Kidney (tissue), 14 donors: Measurements from ENCODE around the gene TLCD3A. TPM values are rescaled to one million over a fixed set of nuclear protein-coding genes. Genes with fewer than 3 reads are reported as not detected.

Source experiments
- DNase-seq, 5 donors: peaks; one replicate each; pipeline ENCODE4 v3.0.0-alpha.2; 2013 to 2020
- FAIRE-seq: peaks from 2 replicates; lab custom pipeline; 2012; peaks lifted over from hg19 to GRCh38; lab: Jason Lieb, UNC
- H3K27ac ChIP-seq, 2 donors: one replicate each; pipeline ENCODE4 v1.7.0; 2013; ENCODE audit warnings: low read depth in 2 of 2, low read length in 2 of 2, inconsistent platforms in 1 of 2
- H3K27me3 ChIP-seq: one replicate; pipeline ENCODE4 v1.7.1; 2013; ENCODE audit warnings: low read length, inconsistent platforms; ENCODE audit not compliant: control insufficient read depth, insufficient read depth
- H3K36me3 ChIP-seq, 3 donors: one replicate each; pipeline versions ENCODE4 v1.7.0 to v1.7.1; 2013; ENCODE audit warnings: low read length in 3 of 3, control low read depth in 1 of 3, inconsistent platforms in 1 of 3; ENCODE audit not compliant: insufficient read depth in 3 of 3, control insufficient read depth in 2 of 3
- H3K4me1 ChIP-seq, 3 donors: one replicate each; pipeline versions ENCODE4 v1.7.0 to v1.7.1; 2013; ENCODE audit warnings: low read length in 3 of 3, inconsistent platforms in 1 of 3, low read depth in 1 of 3; ENCODE audit not compliant: control insufficient read depth in 2 of 3, insufficient read depth in 2 of 3
- H3K4me3 ChIP-seq, 3 donors: one replicate each; pipeline versions ENCODE4 v1.7.0 to v1.8.1; 2013; ENCODE audit warnings: low read length in 3 of 3, control low read depth in 1 of 3, inconsistent platforms in 1 of 3
- H3K9ac ChIP-seq, 3 donors: one replicate each; pipeline versions ENCODE4 v1.7.0 to v1.7.1; 2013; ENCODE audit warnings: low read length in 3 of 3, control low read depth in 1 of 3, inconsistent platforms in 1 of 3
- H3K9me3 ChIP-seq, 3 donors: one replicate each; pipeline versions ENCODE4 v1.7.0 to v1.7.1; 2013; ENCODE audit warnings: low read length in 3 of 3, control low read depth in 1 of 3, inconsistent platforms in 1 of 3; ENCODE audit not compliant: control insufficient read depth in 2 of 3, insufficient read depth in 1 of 3
- CTCF ChIP-seq: IDR thresholded peaks from 3 replicates; pipeline ENCODE4 v1.5.1; 2012; ENCODE audit warnings: mild to moderate bottlenecking, moderate library complexity, borderline replicate concordance; ENCODE audit not compliant: insufficient read depth; ENCODE audit errors: extremely low read depth
- intact Hi-C: fragments of 100-400 bp; cut with DNase I; formaldehyde crosslinking; loops from one replicate; pipeline ENCODE4 v1.11.1; 2022
- polyA plus RNA-seq: library from polyadenylated mRNA; stranded (reverse); fragments of 350-450 nt; fragmentation: Illumina TruSeq; extraction: RNeasy Lipid Tissue Mini Kit (QIAGEN cat#74804); gene quantifications from one replicate; pipeline ENCODE4 v1.2.3, GENCODE V29; 2014; ENCODE audit warnings: low read depth, low replicate concordance; ENCODE audit not compliant: insufficient read depth
- total RNA-seq: library from RNA; stranded (reverse); fragmentation: NEBNext Ultra II Directional; extraction: Animal tissue kit (Norgen Biotek cat#: 25700); gene quantifications from one replicate; pipeline ENCODE4 v1.2.1, GENCODE V29; 2021
- donor health status: control.
- donor health status: control.
- donor health status: control.
- donor health status: control.
- donor health status: control.
- donor health status: DM: yes; HTN: yes; CAD: no.
- donor health status: Normal renal cell carcinoma (clear cell type).

Gene TLCD3A
- total and polyA plus RNA-seq, 2 donors from 2014 or later: 4.6 to 12.4 TPM

GRCh38 chr17:699345-699744, 33.1 kb upstream of the TLCD3A start:
- no peak overlapping the region for H3K27ac ChIP-seq
- H3K9me3 ChIP-seq: no peaks in the 10 kb centered on the region
- intact Hi-C loops: no loop called here
- TF ChIP-seq CTCF: no peak
- H3K4me3 ChIP-seq: no peak overlapping the region
- FAIRE-seq (no peak), DNase-seq (no peak)
- H3K4me1 ChIP-seq: no peaks in the 10 kb centered on the region
- H3K36me3 ChIP-seq: peaks cover 0 to 19% (median 7%) of the 10 kb centered on the region in 3 donors
- H3K27me3 ChIP-seq: no peaks in the 10 kb centered on the region
- H3K9ac ChIP-seq: no peak overlapping the region

GRCh38 chr17:700504-701094, 31.8 kb upstream of the TLCD3A start:
- Histone ChIP-seq H3K36me3 (peaks cover 0 to 13% (median 7%) of the 10 kb centered on the region in 3 donors), H3K9me3 (no peaks in the 10 kb centered on the region), H3K27me3 (no peaks in the 10 kb centered on the region), H3K4me3 (no peak overlapping the region), H3K9ac (no peak overlapping the region), H3K4me1 (no peaks in the 10 kb centered on the region), H3K27ac (no peak overlapping the region)
- peak; percentile 95 for FAIRE-seq
- TF ChIP-seq CTCF: peak; percentile 42
- peak in 1 of 5 donors; percentile 57 for DNase-seq
- intact Hi-C loops: no loop called here

- Histone ChIP-seq H3K27me3 (no peaks in the 10 kb centered on the region), H3K27ac (no peak overlapping the region), H3K9ac (no peak overlapping the region), H3K36me3 (no peaks in the 10 kb centered on the region), H3K4me3 (no peak overlapping the region), H3K9me3 (no peaks in the 10 kb centered on the region), H3K4me1 (no peaks in the 10 kb centered on the region)
- TF ChIP-seq CTCF: no peak
- intact Hi-C loops: no loop called here
- DNase-seq: no peak
- no peak for FAIRE-seq
Observed at GRCh38 chr17:703081-703875, 29.1 kb upstream of the TLCD3A start.
